SK-N-SH treated with all-trans-retinoic acid at 6 μM for 48 hours (cell line): Measurements from ENCODE around the gene CAPRIN1.
A peak's percentile ranks its signal among the peaks of the same experiment; 100 is the strongest.

ENCODE experiments used
- ATAC-seq: fragments of 200-7000 bp; cut with Tn5 transposase; 3 replicates; pipeline ENCODE4 v1.9.1; 2020; ENCODE audit warnings: mild to moderate bottlenecking, moderate library complexity
- BACH2 ChIP-seq: fragments of 250-450 bp; sonication (Bioruptor Pico); IDR thresholded peaks from 2 replicates; pipeline ENCODE4 v1.9.0; 2021; ENCODE audit warnings: mild to moderate bottlenecking, borderline replicate concordance
- CSRNP3 ChIP-seq: fragments of 250-450 bp; sonication (Bioruptor Pico); IDR thresholded peaks from 2 replicates; pipeline ENCODE4 v1.5.1; 2021; ENCODE audit warnings: mild to moderate bottlenecking, moderate library complexity
- ISL1 ChIP-seq: fragments of 250-450 bp; sonication (Bioruptor Pico); IDR thresholded peaks from 2 replicates; pipeline ENCODE4 v2.1.2; 2022; ENCODE audit warnings: mild to moderate bottlenecking, moderate library complexity
- OSR1 ChIP-seq: fragments of 250-450 bp; sonication (Bioruptor Pico); IDR thresholded peaks from 2 replicates; pipeline ENCODE4 v1.8.0; 2022; ENCODE audit warnings: moderate library complexity, mild to moderate bottlenecking, inconsistent platforms
- PPARA ChIP-seq: fragments of 250-450 bp; sonication (Bioruptor Pico); IDR thresholded peaks from 2 replicates; pipeline ENCODE4 v1.5.0; 2020; ENCODE audit warnings: mild to moderate bottlenecking, borderline replicate concordance
- TCF4 ChIP-seq: fragments of 250-450 bp; sonication (Bioruptor Pico); IDR thresholded peaks from 2 replicates; pipeline ENCODE4 v1.8.0; 2021; ENCODE audit warnings: mild to moderate bottlenecking, moderate library complexity, borderline replicate concordance
- TOX ChIP-seq: fragments of 250-450 bp; sonication (Bioruptor Pico); IDR thresholded peaks from 2 replicates; pipeline ENCODE4 v1.8.0; 2021; ENCODE audit warnings: mild to moderate bottlenecking, moderate library complexity, borderline replicate concordance
- ZC3H10 ChIP-seq: fragments of 250-450 bp; sonication (Bioruptor Pico); IDR thresholded peaks from 2 replicates; pipeline ENCODE4 v1.5.1; 2021; ENCODE audit warnings: mild to moderate bottlenecking, moderate library complexity
- ZFP3 ChIP-seq: fragments of 250-450 bp; sonication (Bioruptor Pico); IDR thresholded peaks from 2 replicates; pipeline ENCODE4 v1.5.0; 2020; ENCODE audit warnings: mild to moderate bottlenecking, moderate library complexity
- ZFP30 ChIP-seq: fragments of 450-650 bp; formaldehyde crosslinking; IDR thresholded peaks from 2 replicates; pipeline ENCODE4 v1.5.0; 2022; ENCODE audit warnings: mild to moderate bottlenecking, moderate library complexity
- ZNF8 ChIP-seq: fragments of 450-650 bp; formaldehyde crosslinking; IDR thresholded peaks from 2 replicates; pipeline ENCODE4 v1.5.0; 2020; ENCODE audit warnings: mild to moderate bottlenecking, moderate library complexity
- TF ChIP-seq, protein P1 (sequence below): fragments of 250-450 bp; sonication (Bioruptor Pico); IDR thresholded peaks from 2 replicates; pipeline ENCODE4 v1.5.0; 2020; ENCODE audit warnings: mild to moderate bottlenecking, moderate library complexity
- TF ChIP-seq, protein P2 (sequence below): fragments of 250-450 bp; sonication (Bioruptor Pico); IDR thresholded peaks from 2 replicates; pipeline ENCODE4 v1.8.0; 2020; ENCODE audit warnings: mild to moderate bottlenecking, moderate library complexity, borderline replicate concordance
- TF ChIP-seq, protein P3 (sequence below): fragments of 250-450 bp; sonication (Bioruptor Pico); IDR thresholded peaks from 2 replicates; pipeline ENCODE4 v1.5.1; 2020; ENCODE audit warnings: low read depth, mild to moderate bottlenecking, moderate library complexity

Gene CAPRIN1

DNA sequence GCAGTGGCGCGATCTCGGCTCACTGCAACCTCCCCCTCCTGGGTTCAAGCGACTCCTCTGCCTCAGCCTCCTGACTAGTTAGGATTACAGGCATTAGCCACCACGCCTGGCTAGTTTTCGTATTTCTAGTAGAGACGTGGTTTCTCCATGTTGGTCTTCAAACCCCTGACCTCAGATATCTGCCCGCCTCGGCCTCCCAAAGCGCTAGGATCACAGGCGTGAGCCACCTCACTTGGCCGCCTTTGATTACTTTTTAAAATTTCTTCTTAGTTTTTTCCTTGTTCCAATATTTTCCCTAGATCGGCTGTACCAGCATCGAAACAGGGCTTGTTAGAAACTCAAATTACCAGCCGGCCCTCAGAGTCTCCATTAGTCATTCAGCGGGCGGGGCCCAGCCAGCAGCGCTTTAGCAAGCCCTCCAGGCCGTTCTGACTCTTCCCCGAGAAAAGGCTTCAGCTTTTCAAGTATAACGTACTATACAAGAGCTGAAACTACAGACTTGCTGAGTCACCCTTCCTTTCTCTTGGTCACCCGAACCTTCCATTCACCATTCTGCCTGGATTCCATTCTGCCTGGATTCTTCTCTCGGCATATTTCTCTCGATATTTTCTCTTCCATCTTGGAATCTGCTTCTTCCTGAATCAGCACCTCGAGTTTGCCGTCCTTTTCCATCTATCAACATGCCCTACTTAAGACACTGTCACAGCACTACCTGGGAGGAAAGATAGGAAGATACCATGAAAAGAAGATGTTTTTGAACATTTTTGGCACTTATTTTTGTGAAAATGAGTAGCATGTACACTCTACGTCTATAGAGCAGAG lies 6.7 kb upstream of the CAPRIN1 start:
- TF ChIP-seq CSRNP3 (no peak), ZFP30 (CRISPR knock-in tag) (no peak), TCF4 (CRISPR knock-in tag) (no peak), ZNF8 (no peak), ISL1 (CRISPR knock-in tag) (no peak)
- TF ChIP-seq, protein P1, sequence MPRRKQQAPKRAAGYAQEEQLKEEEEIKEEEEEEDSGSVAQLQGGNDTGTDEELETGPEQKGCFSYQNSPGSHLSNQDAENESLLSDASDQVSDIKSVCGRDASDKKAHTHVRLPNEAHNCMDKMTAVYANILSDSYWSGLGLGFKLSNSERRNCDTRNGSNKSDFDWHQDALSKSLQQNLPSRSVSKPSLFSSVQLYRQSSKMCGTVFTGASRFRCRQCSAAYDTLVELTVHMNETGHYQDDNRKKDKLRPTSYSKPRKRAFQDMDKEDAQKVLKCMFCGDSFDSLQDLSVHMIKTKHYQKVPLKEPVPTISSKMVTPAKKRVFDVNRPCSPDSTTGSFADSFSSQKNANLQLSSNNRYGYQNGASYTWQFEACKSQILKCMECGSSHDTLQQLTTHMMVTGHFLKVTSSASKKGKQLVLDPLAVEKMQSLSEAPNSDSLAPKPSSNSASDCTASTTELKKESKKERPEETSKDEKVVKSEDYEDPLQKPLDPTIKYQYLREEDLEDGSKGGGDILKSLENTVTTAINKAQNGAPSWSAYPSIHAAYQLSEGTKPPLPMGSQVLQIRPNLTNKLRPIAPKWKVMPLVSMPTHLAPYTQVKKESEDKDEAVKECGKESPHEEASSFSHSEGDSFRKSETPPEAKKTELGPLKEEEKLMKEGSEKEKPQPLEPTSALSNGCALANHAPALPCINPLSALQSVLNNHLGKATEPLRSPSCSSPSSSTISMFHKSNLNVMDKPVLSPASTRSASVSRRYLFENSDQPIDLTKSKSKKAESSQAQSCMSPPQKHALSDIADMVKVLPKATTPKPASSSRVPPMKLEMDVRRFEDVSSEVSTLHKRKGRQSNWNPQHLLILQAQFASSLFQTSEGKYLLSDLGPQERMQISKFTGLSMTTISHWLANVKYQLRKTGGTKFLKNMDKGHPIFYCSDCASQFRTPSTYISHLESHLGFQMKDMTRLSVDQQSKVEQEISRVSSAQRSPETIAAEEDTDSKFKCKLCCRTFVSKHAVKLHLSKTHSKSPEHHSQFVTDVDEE (CRISPR knock-in tag): no peak
- TF ChIP-seq, protein P2, sequence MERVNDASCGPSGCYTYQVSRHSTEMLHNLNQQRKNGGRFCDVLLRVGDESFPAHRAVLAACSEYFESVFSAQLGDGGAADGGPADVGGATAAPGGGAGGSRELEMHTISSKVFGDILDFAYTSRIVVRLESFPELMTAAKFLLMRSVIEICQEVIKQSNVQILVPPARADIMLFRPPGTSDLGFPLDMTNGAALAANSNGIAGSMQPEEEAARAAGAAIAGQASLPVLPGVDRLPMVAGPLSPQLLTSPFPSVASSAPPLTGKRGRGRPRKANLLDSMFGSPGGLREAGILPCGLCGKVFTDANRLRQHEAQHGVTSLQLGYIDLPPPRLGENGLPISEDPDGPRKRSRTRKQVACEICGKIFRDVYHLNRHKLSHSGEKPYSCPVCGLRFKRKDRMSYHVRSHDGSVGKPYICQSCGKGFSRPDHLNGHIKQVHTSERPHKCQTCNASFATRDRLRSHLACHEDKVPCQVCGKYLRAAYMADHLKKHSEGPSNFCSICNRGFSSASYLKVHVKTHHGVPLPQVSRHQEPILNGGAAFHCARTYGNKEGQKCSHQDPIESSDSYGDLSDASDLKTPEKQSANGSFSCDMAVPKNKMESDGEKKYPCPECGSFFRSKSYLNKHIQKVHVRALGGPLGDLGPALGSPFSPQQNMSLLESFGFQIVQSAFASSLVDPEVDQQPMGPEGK: no peak
- TF ChIP-seq, protein P3, sequence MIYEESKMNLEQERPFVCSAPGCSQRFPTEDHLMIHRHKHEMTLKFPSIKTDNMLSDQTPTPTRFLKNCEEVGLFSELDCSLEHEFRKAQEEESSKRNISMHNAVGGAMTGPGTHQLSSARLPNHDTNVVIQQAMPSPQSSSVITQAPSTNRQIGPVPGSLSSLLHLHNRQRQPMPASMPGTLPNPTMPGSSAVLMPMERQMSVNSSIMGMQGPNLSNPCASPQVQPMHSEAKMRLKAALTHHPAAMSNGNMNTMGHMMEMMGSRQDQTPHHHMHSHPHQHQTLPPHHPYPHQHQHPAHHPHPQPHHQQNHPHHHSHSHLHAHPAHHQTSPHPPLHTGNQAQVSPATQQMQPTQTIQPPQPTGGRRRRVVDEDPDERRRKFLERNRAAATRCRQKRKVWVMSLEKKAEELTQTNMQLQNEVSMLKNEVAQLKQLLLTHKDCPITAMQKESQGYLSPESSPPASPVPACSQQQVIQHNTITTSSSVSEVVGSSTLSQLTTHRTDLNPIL (CRISPR knock-in tag): no peak
- TF ChIP-seq, all 23 proteins: peak for 0
- ATAC-seq: no peak

- TF ChIP-seq OSR1 (CRISPR knock-in tag) (no peak), ZC3H10 (CRISPR knock-in tag) (no peak), PPARA (CRISPR knock-in tag) (no peak), TOX (CRISPR knock-in tag) (no peak)
- TF ChIP-seq, protein P1 (CRISPR knock-in tag): no peak
- ATAC-seq: no peak
Observed at GRCh38 chr11:34049028-34049427, 2.5 kb upstream of the CAPRIN1 start.

GRCh38 chr11:34050581-34051348 lies 766 bp upstream of the CAPRIN1 start:
- TF ChIP-seq ZFP3 (CRISPR knock-in tag) (peak; percentile 70; the same call in 1 of the 2 replicates), ZFP30 (CRISPR knock-in tag) (no peak), CSRNP3 (no peak), BACH2 (no peak), ZC3H10 (CRISPR knock-in tag) (no peak)
- peak; percentile 27 for ATAC-seq
